Right lobe of liver (tissue), 6 donors: ENCODE measurements around the gene HSD17B2. TPM values are rescaled to one million over a fixed set of nuclear protein-coding genes. Genes with fewer than 3 reads are reported as not detected.

Experiments
- ATAC-seq, 4 donors: fragments of 200-7000 bp; cut with Tn5 transposase; one replicate each; pipeline ENCODE4 v1.9.1; 2020; ENCODE audit warnings: mild to moderate bottlenecking in 4 of 4, moderate library complexity in 4 of 4
- DNase-seq, 3 donors: peaks; one replicate each; pipeline ENCODE4 v3.0.0-alpha.2; 2020
- H3K27ac ChIP-seq, 3 donors: fragments of 200-600 bp; one replicate each; pipeline ENCODE4 v1.8.0; 2022
- H3K27me3 ChIP-seq, 2 donors: fragments of 200-600 bp; one replicate each; pipeline ENCODE4 v1.8.0; 2022
- H3K36me3 ChIP-seq, 4 donors: fragments of 200-600 bp; sonication (generic) in 1 of 4; one replicate each; pipeline versions ENCODE4 v1.5.1 to v1.8.0; 2017 to 2022; ENCODE audit warnings: control low read depth in 1 of 4
- H3K4me1 ChIP-seq, 4 donors: fragments of 200-600 bp; sonication (generic) in 1 of 4; one replicate each; pipeline versions ENCODE4 v1.5.1 to v1.8.0; 2017 to 2022; ENCODE audit warnings: control low read depth in 1 of 4
- H3K4me3 ChIP-seq, 3 donors: fragments of 200-600 bp; one replicate each; pipeline ENCODE4 v1.8.0; 2022
- H3K9me3 ChIP-seq, 4 donors: fragments of 200-600 bp; sonication (generic) in 1 of 4; one replicate each; pipeline versions ENCODE4 v1.5.1 to v1.8.0; 2017 to 2022; ENCODE audit warnings: control low read depth in 1 of 4
- CTCF ChIP-seq, 4 donors: fragments of 200-600 bp in 3 of 4; fragments of 450-650 bp in 1 of 4; IDR thresholded peaks; one replicate each; pipeline versions ENCODE4 v1.5.1 to v1.8.0; 2016 to 2022; ENCODE audit warnings: antibody characterized with exemption in 4 of 4, mild to moderate bottlenecking in 2 of 4
- POLR2A ChIP-seq: fragments of 450-650 bp; IDR thresholded peaks from one replicate; pipeline ENCODE4 v1.6.1; 2017; ENCODE audit warnings: antibody characterized with exemption, mild to moderate bottlenecking
- WGBS: methylation state at CpG from one replicate; pipeline ENCODE4 v1.1.6; 2018; ENCODE audit warnings: low coverage, low lambda C conversion rate; ENCODE audit not compliant: insufficient coverage; ENCODE audit errors: missing lambda C conversion rate; 5-methylcytosine and 5-hydroxymethylcytosine counted together
- intact Hi-C, 2 donors: fragments of 100-400 bp; cut with DNase I; formaldehyde crosslinking; loops; one replicate each; pipeline versions ENCODE4 v1.11.2 to v1.14.1; 2022
- total RNA-seq, 6 experiments: library from RNA; depleted of rRNA in 2 of 6; stranded (reverse); fragments of >200 nt in 2 of 6; fragmentation: NEBNext Ultra II Directional in 3 of 6; extraction: Animal tissue kit (Norgen Biotek cat#: 25700) in 3 of 6; gene quantifications; one replicate each; pipeline versions ENCODE4 v1.1.0 to v1.2.4, GENCODE V29; 2016 to 2023
- donor health status: DM: no; HTN: yes; CAD: no.
- donor health status: DM: no; HTN: no; CAD: no.
- donor health status: DM: no; HTN: no; CAD: no.
- donor health status: DM: no; HTN: yes; CAD: no.
- donor health status: DM: no; HTN: yes; CAD: no.

Gene HSD17B2
- total RNA-seq, 6 experiments from 2014 or later: 65.2 to 144 (median 84.7) TPM

DNA sequence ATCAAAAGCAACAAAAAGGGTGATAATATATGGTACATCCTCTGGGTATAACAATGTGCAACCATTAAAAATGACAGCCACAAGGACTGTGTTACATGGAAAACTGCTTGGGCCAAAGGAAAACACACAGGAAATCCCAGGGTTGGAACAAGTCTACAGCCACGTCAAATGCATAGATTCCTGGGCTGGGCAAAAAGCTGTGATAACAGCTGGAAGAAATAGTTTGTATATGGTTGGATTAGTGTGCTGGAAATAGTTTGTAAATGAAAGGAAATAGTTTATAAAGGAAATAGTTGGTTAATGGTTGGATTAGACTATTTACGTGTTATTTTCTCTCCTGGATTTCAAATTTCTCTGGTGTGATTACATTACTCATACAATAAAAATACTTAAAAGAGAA is 2.6 kb downstream of the HSD17B2 start:
- no peaks in the 10 kb centered on the region for H3K9me3 ChIP-seq
- no peaks in the 10 kb centered on the region for H3K36me3 ChIP-seq
- H3K4me3 ChIP-seq: peak overlapping the region in 1 of 3 donors; percentile 67
- no peak for ATAC-seq
- intact Hi-C loops: loop anchor here in 1 of 2 donors (10.0 kb wide), 1 partner anchor 47 kb away; no protein-coding TSS in a partner anchor
- no peak for TF ChIP-seq CTCF (IDR thresholded peaks at IDR 0.05)
- TF ChIP-seq POLR2A: no peak
- H3K4me1 ChIP-seq: peaks cover 0 to 30% (median 9%) of the 10 kb centered on the region in 4 donors
- no peaks in the 10 kb centered on the region for H3K27me3 ChIP-seq
- 16% methylated on average over 2 of the region's 2 CpGs for WGBS
- no peak for DNase-seq
- peak overlapping the region in 1 of 3 donors; percentile 94 for H3K27ac ChIP-seq

DNA sequence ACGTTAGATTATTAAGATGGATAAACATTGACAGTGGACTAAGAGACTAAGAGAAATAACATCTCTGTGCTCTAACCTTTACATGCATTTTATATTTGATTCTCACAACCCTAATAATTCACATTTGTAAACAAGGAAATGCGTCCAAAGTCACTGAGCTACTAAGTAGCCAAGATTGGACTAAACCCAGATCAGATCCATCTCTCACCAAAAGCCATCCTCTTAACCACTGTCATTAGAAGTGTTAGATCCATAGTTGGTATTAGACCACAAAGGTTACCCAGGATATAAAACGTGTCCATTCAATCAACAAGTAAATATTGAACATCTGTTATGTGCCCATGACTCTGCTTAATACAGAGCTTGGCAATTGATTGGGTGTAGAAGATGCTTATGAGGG is 5.2 kb downstream of the HSD17B2 start:
- TF ChIP-seq POLR2A (no peak), CTCF (IDR thresholded peaks at IDR 0.05) (no peak)
- no peaks in the 10 kb centered on the region for H3K9me3 ChIP-seq

GRCh38 chr16:82041542-82041941 is 6.5 kb downstream of the HSD17B2 start:
- no peaks in the 10 kb centered on the region for H3K27me3 ChIP-seq
- ATAC-seq: no peak
- H3K27ac ChIP-seq: no peak overlapping the region
- no peaks in the 10 kb centered on the region for H3K36me3 ChIP-seq
- TF ChIP-seq POLR2A (no peak), CTCF (IDR thresholded peaks at IDR 0.05) (no peak)
- no peak for DNase-seq
- intact Hi-C loops: no loop called here
- WGBS: 49% methylated on average over 4 of the region's 4 CpGs
- H3K9me3 ChIP-seq: no peaks in the 10 kb centered on the region
- no peak overlapping the region for H3K4me3 ChIP-seq
- peaks cover 0 to 45% (median 13%) of the 10 kb centered on the region in 4 donors for H3K4me1 ChIP-seq

More for the DNA sequence above, 5.2 kb downstream of the HSD17B2 start:
- 23% methylated on average over 3 of the region's 3 CpGs for WGBS
- Histone ChIP-seq H3K27ac (no peak overlapping the region), H3K36me3 (no peaks in the 10 kb centered on the region), H3K4me3 (no peak overlapping the region), H3K4me1 (peaks cover 0 to 34% (median 10%) of the 10 kb centered on the region in 4 donors), H3K27me3 (no peaks in the 10 kb centered on the region)
- ATAC-seq (no peak), DNase-seq (no peak)
- intact Hi-C loops: no loop called here

DNA sequence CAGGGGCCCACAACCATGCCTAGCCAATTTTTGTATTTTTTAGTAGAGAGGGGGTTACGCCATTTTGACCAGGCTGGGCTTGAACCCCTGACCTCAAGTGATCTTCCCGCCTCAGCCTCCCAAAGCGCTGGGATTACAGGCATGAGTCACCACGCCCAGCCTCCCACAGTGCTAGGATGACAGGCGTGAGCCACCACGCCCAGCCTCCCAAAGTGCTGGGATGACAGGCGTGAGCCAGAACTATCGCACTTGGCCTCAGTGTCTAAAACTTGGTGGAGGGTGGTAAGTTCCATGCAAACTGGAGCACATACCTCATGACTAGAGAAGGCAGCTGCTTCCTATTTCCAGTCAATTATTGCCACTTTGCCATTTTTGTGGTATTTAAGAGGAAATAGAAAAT is 7.1 kb downstream of the HSD17B2 start:
- DNase-seq (no peak), ATAC-seq (no peak)
- H3K9me3 ChIP-seq: no peaks in the 10 kb centered on the region
- H3K27me3 ChIP-seq: no peaks in the 10 kb centered on the region
- peaks cover 0 to 51% (median 16%) of the 10 kb centered on the region in 4 donors for H3K4me1 ChIP-seq
- intact Hi-C loops: no loop called here
- WGBS: 100% methylated on average over 3 of the region's 8 CpGs
- no peak overlapping the region for H3K4me3 ChIP-seq
- TF ChIP-seq CTCF (IDR thresholded peaks at IDR 0.05) (no peak), POLR2A (no peak)
- no peak overlapping the region for H3K27ac ChIP-seq
- no peaks in the 10 kb centered on the region for H3K36me3 ChIP-seq

- ATAC-seq (no peak), DNase-seq (no peak)
- WGBS: 90% methylated on average over 1 of the region's 2 CpGs
- no peaks in the 10 kb centered on the region for H3K27me3 ChIP-seq
- intact Hi-C loops: no loop called here
- H3K27ac ChIP-seq: no peak overlapping the region
- H3K36me3 ChIP-seq: no peaks in the 10 kb centered on the region
- TF ChIP-seq CTCF (IDR thresholded peaks at IDR 0.05): no peak
- no peak for TF ChIP-seq POLR2A
- no peak overlapping the region for H3K4me3 ChIP-seq
- H3K4me1 ChIP-seq: peaks cover 0 to 57% (median 19%) of the 10 kb centered on the region in 4 donors
- H3K9me3 ChIP-seq: no peaks in the 10 kb centered on the region
Observed at GRCh38 chr16:82042846-82043245, 7.8 kb downstream of the HSD17B2 start.
